Neural cell (in vitro differentiated cells): Measurements from ENCODE around the gene FLYWCH1.

Source experiments
- CTCF ChIP-seq: fragments of 450-650 bp; IDR thresholded peaks from 2 replicates; pipeline ENCODE4 v1.5.1; 2014; ENCODE audit warnings: antibody characterized with exemption, mild to moderate bottlenecking, moderate library complexity; ENCODE audit not compliant: poor library complexity, severe bottlenecking
- EP300 ChIP-seq: fragments of 450-650 bp; conservative IDR thresholded peaks from 2 replicates; pipeline ENCODE4 v1.6.1; 2014; ENCODE audit warnings: antibody characterized with exemption, mild to moderate bottlenecking, moderate library complexity; ENCODE audit not compliant: poor library complexity, severe bottlenecking
- EZH2 ChIP-seq: fragments of 200-600, 300-800 bp; shearing (Covaris generic), sonication (generic); IDR thresholded peaks from 2 replicates; pipeline ENCODE4 v1.6.1; 2014; ENCODE audit warnings: antibody characterized with exemption, low read length, borderline replicate concordance, mild to moderate bottlenecking; ENCODE audit not compliant: insufficient read depth, poor library complexity, severe bottlenecking
- POLR2AphosphoS5 ChIP-seq: IDR thresholded peaks from 2 replicates; pipeline ENCODE4 v1.6.1; 2012
- RAD21 ChIP-seq: fragments of 450-650 bp; conservative IDR thresholded peaks from 2 replicates; pipeline ENCODE4 v1.6.1; 2014; ENCODE audit warnings: antibody characterized with exemption, mild to moderate bottlenecking, moderate library complexity
- REST ChIP-seq: IDR thresholded peaks from 2 replicates; pipeline ENCODE4 v1.6.1; 2012; ENCODE audit warnings: borderline replicate concordance
- TAF1 ChIP-seq: IDR thresholded peaks from 2 replicates; pipeline ENCODE4 v1.6.1; 2012; ENCODE audit warnings: low read depth

GRCh38 chr16:2979669-2980226, 68.0 kb downstream of the FLYWCH1 start:
- TF ChIP-seq EP300 (no peak), CTCF (no peak), POLR2AphosphoS5 (no peak), REST (no peak), RAD21 (no peak), TAF1 (no peak), EZH2 (no peak)
